ENCODE data around the gene PSAT1.

Gene PSAT1

DNA sequence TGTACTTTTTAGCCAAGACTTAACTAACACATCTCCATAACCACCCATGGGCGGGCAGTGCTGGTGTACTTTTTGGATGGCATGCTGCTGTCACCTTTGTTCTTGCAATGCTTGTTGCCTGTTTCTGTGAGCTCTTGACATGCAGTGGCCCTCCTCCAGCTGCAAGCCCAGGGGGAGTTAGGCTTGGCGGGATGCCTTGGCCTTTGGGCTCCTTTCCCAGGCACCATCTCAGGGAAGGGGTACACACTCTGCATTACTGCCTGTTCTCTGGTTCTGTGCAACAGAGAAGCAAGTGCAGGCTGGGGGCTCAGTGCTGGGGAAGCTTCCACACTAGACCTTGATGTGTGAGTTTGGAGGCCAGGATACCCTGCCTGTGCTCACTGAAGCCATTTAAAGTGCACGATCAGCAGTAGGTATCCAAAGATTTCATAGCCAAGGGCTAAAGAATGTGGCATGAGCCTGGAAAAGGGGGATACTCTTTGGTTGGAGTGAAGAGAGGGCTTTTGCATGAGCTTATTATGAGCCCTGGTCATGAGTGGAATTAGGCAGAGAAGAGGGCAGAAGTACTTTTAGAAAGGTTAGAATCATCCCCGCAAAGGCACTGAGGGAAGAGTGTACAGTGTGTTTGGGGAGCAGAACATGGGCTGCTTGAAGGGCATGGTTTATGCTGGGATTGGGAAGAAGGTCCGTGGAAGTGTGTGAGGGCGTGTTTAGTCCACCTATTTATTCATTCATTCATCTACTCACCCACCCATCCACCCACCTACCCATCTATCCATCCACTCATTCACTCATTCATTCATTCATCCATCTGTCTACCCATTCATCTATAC is 22.5 kb downstream of the PSAT1 start:
- no peak for DNase-seq

DNA sequence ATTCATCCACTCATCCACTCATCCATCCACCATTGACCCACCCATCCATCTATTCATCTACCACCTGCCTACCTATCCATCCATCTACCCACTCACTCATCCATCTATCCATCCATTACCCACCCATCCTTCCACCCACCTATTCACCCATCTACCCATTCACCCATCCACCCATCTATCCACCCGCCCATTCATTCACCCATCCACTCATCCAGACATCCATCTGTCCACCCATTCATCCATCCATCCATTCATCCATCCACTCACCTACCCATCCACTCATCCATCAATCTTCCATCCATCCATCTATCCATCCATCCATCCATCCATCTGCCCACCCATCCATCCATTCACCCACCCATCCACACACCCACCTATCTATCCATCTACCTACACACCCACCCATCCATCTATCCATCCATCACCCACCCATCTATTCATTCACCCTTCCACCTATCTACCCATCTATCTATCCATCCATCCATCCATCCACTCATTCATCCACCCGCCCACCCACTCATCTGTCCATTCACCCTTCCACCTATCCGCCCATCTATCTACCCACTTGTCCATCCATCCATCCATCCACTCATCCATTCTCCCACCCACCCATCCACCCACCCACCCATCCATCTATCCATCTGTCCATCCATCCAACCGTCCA is 23.2 kb downstream of the PSAT1 start:
- DNase-seq, result no peak

DNA sequence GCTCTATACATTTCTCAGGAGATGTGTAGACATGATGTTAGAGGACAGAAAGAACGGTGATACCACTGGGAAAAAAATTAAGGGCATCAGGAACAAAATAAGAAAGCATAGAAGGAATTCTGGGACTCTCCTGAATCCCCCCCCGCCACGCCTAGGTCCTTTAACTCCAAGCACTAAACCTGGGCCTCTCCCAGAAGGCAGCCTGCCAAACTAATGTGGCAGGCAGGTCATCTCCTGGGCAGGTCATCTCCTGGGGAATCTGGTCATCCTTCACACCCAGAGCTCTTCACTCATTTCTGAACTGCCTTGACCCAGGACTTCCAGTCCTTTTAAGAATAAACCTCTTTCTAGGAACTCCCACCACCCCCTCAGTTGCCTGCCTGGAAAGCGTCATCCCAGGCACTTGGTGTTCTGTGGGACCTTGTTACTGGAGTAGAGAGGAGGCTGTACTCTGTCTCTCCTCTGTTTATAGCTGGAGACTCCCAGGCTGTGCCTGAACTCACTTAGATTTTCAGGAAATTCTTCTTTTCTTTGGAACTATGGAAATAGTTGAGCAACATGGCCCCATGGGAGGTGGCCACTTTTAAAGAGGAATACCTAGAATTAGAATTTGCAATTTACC is 24.1 kb downstream of the PSAT1 start:
- DNase-seq, result no peak

DNA sequence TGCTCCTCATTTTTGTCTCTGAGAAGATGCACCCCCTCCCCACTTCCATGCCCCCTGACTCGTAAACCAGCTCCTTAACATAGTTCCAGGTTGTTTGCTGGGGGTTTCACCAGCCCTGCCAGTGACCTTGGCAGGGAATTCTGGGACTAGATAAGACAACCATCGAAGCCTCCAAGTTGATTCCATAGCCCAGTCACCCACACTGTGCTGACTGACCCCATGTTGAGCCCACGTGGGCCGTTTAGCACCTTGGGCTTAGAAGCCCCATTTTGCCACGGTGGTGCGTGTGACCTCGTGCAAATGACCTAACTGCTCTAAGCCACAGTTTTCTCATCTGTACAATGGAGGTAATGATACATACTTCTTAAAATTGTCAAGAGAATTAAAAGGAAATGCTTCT is 24.6 kb downstream of the PSAT1 start:
- no peak for DNase-seq

DNA sequence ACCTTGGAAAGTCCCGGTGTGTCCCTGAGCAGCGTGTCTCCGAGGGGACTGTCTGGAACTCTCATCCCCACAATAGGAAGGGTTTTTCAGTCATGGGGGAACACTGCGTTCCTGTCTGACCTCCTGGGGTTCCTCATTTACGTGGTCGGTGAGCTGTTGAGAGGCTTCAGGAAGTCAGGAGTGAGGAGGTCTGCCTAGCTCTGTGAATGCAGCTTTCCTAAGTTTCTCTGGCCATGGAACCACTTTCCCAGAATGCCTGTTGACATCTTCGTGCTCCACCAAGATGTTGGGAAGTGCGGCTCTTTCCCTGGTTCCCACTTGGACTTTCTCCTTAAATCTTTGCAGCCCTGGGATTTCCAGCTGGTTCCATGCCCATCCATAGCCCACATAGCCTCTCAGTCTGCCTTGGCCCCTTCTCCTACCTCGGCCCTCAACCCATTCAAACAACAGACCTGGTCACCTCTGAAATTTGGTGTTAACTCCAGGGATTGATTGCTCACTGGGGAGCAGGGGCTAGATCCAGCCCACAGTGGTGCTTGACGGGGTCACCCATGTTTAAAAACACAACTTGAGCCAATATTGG is 27.2 kb downstream of the PSAT1 start:
- DNase-seq, result no peak

DNA sequence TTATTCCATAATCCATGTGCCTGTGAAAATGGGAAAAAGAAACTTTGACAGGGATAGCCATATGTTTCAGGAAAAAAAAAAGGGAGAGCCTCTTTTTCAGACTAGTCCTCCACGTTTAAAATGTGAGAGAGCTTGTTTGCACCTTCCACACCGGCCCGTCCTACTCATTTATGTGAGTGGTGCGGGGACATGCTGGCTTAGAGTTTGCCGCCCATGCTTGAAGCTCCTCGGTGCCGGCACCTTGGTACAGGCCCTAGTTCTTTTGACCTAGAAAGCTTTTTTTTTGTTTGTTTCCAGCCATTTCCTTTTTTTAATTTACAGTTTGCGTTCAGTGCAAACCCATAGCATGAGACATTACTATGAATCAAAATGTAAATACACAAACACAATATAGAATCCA is 27.8 kb downstream of the PSAT1 start:
- no peak for DNase-seq

DNA sequence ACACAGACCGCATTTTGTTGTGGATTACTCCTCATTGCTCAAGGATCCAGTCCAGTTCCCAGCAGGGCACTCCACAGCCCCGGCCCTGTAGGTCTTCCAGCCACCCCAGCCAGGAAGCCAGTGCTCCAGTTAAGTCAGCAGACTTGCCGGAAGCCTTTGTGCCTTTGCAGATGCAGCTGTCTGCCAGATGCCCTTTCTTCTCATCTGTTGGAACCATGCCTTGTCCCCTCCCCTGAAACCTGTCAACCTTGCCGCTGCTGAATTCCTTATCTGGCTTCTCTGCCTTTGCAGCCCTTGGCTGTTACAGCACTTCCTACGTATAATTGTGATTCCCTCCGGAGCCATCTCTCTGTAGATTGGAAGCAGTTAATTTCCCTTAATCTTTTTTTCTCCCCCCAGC is 28.4 kb downstream of the PSAT1 start:
- peak; percentile 17 for DNase-seq

DNA sequence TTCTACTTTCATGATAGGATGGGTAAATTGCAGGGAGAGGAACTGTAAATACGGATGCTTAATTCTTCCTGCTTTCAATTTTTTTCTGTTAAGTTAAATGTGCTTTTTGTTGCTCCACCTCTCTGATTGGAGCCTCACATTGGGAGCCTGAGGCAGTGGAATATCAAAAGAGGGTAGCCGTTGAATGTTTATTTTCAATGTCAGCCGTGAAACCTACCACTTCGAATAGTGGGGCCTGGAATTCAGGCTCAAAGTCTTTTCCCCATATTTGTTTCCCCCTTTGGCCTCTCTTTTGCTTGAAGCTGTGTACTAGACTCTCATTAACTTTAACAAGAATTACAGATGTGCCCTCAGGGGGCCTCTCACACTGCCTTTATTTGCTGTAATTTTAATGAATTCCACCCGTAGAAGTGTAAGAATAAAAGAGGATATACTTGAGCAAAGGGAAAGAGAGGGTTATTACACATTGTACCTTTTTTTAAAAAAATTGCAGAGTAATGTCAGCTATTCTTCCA is 29.0 kb downstream of the PSAT1 start:
- no peak for DNase-seq

DNA sequence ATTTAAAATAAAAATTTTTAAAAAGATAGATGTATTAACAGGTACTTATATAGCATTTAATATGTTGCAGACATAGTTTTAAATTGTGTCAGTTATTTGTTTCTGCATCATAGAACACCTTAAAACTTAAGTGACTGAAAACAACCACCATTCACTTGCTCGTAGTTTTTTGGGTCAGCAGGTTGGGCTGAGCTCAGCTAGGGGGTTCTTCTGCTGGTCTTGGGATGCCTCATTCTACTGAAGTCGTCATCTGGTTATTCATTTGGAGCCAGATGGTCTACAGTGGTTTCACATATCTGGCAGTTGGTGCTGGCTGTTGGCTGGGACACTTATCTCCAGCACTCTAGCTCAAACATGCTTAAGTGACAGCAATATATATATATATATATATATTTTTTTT is 29.6 kb downstream of the PSAT1 start:
- DNase-seq, result no peak

DNA sequence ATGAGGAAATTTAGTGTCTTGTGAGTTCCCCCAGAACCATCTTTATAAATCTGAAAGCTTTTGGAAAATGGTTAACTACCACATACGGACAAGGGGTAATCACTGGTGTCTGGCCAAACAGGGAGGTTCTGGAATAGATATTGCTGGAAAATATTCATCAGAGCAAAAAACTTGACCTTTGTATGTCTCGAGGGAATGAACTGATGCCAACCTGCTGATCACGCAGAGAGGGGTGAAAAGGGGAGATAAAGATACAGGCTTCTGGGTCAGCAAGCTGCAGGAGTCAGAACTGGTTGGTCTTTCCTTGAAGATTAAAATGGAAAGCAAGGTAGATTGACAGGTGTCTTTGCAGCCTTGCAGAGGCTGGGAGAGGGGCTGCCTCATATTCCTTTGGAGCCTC is 35.5 kb downstream of the PSAT1 start:
- no peak for DNase-seq

DNA sequence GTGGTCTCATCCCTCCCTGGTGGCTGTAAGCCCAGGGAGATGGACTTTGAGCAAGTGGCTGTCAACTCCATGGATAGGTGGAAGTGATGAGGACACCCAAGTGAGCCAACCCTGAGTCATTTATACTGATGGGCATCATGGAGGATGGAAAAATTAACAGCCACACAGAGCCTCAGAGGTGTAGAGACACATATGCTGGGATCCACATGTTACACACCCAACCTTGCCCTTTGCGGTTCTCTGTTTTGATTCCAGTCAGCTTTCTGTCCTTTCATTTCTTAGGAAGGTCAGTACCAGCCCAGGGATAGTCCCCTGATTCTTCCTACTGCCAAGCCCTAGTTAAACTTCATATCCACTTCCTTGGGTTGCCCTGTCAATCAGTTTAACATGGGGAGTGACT is 51.9 kb downstream of the PSAT1 start:
- DNase-seq, result no peak

DNA sequence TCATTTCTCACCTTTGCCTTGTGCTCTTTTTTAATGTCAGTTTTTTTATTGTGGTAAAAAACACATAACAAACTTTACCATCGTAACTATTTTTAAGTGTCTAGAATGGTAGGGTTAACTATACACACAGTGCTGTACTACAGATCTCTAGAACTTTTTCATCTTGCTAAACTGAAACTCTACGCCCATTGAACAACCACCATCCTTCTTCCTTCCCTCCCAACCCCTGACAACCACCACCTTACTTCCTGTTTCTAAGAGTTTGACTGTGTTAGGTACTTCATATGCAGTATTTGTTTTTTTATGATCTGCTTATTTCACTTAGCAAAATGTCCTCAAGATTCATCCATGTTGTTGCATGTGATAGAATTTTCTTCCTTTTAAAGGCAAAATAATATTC is 54.9 kb downstream of the PSAT1 start:
- no peak for DNase-seq

DNA sequence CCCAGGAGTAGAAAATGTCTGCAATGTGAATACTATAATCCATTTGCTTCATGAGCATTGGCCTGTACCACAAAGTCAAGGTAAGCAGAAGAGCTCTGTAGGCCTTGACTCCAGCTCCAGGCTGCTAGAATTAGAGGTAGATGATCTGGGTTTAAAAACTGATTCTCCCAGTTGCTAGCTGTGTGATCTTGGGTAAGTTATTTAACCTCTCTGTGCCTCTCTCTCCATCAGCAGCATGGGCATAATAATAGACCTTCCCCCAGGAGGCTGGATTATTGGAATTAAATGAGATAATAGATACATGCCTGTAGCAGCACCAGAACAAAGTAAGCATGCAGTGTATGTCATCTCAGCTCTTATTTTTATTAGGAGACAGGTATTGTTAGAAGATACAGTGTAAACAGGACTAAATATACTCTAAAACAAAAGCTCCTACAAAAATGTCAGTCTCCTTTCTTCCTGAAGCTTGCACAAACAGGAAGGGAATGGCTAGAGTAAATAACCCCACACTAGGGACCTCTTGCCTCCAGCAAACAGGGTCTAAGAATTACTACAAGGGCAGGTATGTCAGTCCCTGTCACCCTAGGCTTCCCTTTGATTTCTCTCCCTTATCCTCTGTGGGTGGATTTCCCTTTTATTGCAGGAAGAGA is 57.5 kb downstream of the PSAT1 start:
- no peak for DNase-seq

DNA sequence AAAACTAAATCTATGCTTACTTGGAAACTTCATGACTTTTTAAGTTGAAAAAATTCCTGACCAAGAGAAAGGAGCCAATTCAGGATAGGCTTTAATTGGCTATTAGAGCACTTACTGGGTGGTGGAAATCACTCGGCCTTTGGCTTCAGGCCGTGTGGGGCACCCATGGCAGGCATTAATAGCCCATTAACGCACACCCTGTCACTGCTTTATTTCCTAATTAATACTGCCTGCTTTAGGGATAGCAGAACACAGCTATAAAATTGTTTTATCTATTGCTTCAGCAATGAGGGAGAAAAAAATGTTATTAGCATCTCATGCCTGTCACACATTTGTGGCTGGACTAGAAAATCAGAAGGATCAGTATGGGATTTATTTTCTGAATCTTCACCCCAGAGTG is 58.1 kb downstream of the PSAT1 start:
- no peak for DNase-seq

DNA sequence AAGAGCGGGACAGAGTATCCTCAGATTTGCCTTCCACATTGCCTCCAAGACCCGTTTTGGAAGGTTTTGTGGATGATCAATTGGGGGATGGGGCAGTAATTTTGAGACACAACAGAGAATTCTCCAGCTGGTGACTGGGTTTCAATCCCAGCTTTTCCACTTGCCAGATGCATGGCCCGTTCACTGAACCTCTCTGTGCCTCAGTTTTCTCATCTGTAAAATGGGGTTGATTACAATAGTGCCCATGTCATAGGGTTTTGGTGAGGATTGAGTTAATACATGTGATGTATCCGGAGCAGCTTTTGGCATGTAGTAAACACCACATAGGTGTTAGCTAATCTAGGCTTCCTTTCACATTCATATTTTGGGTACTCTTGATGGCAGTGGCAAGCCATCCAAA is 59.7 kb downstream of the PSAT1 start:
- DNase-seq, result no peak

DNA sequence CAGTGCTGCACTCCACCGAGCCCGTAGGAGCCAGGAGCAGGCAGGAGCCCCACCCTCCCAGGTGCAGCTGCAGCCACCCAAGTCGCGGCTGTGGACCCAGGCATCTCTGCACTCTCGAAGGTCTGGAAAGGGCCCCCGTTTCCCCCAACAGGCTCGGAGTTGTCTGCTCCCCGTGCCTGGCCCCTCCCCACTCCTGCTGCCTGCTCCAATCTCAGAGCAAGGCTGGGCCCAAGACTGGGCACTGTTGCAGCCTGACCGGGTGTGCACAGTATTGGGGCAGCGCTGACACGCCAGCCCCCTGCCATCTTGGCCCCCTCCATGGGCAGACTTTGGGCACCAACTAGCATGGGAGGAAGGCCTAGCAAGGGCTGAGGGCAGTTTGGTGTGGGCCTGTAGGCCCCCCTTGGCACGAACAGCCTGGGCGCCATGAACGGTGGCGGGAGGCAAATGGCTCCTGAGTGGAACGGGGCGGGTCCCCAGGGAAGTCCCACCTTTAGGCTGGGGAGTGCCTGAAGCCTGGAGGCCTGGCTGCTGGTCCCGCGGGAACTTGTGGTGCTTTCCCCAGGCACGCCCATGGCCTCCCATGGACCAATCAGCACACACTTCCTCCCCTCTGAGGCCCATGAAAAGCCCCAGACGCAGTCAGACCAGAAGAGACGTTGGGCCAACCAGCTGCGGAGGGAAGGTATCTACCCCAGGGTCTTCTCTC is 60.4 kb downstream of the PSAT1 start:
- DNase-seq, result no peak

DNA sequence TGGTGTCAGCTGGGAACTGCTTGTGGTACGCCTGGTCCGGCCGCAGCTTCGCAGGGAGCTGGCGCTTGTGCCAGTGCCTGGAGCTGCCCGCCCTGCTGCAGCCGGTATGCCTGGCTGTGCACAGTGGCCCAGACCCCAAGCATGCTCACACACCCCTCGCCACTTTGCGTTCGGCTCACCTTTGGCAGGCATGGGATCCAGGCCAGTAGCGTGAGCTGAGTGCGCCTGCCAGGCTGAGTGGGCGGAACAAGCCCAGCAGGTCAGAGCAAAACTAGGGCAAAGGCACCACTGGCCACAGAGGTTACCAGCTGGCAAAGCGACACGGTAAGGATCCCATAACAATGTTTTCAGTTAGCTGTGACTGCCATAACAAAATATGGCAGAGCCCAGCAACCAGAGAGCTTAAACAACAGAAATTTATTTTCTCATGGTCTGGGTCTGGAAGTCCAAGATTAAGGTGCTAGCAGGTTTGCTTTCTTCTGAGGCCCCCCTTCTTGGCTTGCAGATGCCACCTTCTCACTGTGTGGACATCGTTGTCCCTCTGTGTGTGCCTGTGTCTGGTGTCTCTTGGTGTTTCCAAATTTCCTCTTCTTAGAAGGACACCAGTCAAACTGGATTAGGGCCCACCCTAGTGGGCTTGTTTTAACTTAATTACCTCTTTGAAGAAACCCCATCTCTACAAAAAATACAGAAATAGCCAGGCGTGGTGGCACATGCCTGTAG is 61.6 kb downstream of the PSAT1 start:
- DNase-seq, result no peak

DNA sequence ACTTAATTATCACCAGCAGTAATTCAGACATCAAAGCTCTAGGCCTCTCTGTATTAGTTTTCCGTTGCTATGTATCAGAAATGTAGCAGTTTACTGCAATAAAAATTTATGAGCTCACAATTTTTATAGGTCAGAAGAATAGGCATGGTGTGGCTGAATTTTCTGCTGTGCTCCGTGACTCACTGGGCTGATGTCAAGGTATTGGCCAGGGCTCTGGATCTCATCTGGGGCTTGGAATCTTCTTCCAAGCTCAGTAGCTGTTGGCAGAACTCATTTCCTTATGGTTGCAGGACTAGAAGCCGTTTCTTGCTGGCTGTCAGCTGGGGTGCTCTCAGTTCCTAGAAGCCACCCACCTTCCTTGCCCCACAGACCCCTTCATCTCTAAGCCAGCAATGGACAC is 66.3 kb downstream of the PSAT1 start:
- DNase-seq, result no peak

DNA sequence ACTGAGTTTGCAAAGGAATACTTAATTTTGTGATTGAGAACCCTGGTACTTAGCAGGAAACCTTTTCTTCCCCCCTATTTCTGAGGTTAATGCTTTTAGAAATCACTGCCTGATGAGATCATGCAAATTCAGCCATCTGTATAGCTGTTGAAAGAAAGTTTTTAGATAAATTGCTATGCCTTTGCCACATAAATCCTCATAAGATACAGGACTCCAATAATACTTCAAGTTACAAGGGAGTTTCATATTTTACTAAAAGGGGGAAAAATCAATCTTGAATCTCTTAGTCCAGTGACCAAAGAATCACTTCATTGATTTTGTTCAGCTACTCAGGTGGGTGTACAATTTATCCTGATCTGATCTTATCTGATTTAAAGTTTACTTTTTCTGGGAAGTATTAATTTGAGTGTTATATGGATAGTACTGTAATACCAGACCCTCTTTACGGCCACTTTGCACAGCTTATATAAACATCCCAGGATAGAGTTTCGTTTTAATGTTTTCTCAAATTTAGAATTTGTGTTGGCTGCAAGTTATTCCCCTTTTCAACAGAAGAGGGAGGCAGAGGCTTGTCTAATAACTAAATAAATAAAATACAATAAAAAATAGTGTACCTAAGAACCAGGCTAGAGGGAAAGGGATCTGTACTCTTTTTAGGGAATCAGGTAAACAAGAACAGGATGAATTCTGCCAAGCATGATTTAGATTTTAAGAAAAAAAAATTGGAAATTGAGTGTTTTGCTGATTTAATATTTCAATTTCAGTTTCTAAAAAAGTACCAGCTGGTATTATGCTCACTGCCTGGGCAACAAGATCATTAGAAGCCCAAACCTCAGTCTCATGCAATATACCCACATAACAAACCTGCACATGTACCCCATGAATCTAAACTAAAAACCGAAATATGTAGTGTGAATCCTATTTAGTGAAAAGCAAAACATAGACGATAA is 69.1 kb downstream of the PSAT1 start:
- peak; percentile 29 for DNase-seq

DNA sequence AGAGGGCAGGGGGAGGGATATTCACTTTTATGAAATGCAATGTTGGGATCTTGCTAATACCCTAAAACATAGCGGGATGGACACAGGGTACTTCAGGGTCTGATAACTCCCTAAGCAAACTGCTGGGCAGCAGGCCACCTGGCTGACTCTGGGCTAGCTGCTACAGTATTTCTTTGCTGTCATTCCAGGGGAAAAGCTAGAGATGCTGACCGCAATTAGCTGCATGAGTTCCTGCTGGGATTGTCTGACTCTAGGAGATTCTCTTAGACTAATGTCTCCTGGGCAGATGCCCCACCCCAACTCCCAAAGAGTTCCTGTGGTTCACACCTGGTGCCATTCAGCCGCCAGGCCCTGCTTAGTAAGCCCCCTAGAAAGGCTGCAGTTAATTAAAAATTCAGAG is 69.9 kb downstream of the PSAT1 start:
- no peak for DNase-seq

DNA sequence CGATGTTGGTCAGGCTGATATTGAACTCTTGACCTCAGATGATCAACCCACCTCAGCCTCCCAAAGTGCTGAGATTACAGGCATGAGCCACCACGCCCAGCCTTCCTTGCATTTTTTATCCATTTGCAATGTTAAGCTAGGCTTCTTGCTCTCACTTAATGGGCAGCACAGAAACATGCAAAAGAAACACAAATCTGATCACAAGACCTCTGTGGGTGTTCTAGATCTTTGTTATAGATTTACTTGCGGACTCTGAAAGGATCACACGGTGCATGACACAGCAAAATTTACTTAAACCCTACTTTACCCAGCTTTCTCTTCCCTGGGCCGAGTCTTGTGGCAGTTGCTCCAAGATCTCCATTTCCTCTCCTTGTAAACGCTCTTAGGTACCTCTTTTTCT is 71.3 kb downstream of the PSAT1 start:
- DNase-seq, result no peak
